ENCODE measurements around the gene CACNA1B.

DNA sequence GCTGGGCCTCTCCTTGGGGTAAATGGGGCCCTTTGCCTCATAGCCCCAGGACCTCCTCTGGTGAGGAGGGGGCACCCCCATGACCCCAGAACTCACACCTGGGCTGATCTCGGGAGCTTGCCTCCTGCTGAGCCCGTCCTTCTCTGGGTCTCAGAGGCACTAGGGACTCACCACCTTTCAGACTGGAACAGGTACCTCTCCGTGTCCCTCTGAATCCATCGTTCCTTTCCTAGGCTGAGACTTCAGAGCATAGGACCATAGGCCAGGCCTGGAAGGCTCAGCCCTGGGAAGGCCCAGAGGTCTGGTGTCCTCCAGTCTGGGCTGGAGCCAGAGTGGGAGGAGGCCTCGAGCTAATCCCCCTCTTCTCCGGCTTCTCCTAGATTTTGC lies 97.9 kb downstream of the CACNA1B start:
- TF ChIP-seq POLR2A (IDR thresholded peaks at IDR 0.05), result no peak
- TF ChIP-seq, protein P1, sequence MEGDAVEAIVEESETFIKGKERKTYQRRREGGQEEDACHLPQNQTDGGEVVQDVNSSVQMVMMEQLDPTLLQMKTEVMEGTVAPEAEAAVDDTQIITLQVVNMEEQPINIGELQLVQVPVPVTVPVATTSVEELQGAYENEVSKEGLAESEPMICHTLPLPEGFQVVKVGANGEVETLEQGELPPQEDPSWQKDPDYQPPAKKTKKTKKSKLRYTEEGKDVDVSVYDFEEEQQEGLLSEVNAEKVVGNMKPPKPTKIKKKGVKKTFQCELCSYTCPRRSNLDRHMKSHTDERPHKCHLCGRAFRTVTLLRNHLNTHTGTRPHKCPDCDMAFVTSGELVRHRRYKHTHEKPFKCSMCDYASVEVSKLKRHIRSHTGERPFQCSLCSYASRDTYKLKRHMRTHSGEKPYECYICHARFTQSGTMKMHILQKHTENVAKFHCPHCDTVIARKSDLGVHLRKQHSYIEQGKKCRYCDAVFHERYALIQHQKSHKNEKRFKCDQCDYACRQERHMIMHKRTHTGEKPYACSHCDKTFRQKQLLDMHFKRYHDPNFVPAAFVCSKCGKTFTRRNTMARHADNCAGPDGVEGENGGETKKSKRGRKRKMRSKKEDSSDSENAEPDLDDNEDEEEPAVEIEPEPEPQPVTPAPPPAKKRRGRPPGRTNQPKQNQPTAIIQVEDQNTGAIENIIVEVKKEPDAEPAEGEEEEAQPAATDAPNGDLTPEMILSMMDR (IDR thresholded peaks at IDR 0.05), result no peak
